Adipose tissue (tissue), 3 donors: Measurements from ENCODE around the gene FRMD4B. TPM values are rescaled to one million over a fixed set of nuclear protein-coding genes. Genes with fewer than 3 reads are reported as not detected.

Experiments
- H3K27ac ChIP-seq: one replicate; pipeline ENCODE4 v1.5.1; 2013; ENCODE audit warnings: low read depth, low read length
- WGBS, 3 donors: extraction: QIAGEN DNeasy Blood & Tissue Kit; methylation state at CpG; one replicate each; pipeline ENCODE4 v1.1.7; 2013; 5-methylcytosine and 5-hydroxymethylcytosine counted together
- polyA plus RNA-seq, 3 donors: library from polyadenylated mRNA; stranded (reverse); fragments of 200-250 nt; gene quantifications; one replicate each; pipeline ENCODE4 v1.2.3, GENCODE V29; 2013
- donor health status: healthy with polysubstance abuse.
- donor health status: Bipolar disorder and iron deficiency.
- donor health status: healthy.

The FRMD4B gene
- 1 to 10 TPM; 4.0 to 8.1 (median 6.2) TPM for polyA plus RNA-seq

DNA sequence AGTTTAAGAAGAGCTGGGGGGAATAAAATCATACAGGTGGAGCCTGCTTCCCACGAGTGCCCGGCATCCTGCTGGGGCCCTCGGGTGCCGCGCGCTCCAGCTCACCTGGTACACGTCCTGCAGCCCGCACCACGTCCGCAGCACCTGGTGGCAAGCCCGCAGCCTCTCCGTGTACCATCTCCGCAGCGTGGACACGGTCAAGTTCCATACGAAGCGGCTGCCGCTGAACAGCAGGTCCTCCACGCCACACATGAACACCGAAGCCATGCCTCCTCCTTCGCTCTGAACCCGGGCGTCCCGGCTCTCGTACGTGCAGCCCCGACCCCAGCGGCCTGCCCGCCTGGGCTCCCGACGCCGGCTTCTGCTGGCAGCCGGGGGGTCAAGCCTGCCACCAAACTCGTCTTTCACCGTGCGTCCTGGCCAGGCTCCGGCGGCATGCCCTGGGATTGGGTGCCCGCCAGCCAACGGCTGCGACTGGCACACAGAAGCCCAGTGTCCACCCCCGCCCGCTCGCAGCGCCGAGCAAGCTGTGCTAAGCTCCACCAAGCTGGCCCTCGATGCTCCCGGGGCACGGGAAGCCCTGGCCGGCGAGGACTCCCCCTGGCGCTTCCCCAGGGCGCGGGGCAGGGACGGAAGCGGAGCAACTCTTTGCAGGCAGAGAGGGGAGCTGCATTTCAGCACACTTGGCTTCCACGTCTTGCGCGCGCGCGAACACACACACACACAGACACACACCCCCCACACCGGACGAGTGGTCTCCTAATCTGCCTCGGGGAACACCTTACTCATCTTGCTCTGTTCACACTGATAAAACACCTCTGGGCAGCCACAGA, at the start of gene FRMD4B:
Gene FRMD4B (minus strand): TSS at position 366 of the 833 bp plus-strand sequence. CDS start 99 bp downstream, at position 267.
- H3K27ac ChIP-seq: no peak within 1 kb of the TSS
- 1 to 3% (median 2%) methylated on average over 51 to 65 of the region's 65 CpGs for WGBS, 3 donors

- WGBS, 3 donors: 54 to 68% (median 58%) methylated on average over 4 of the region's 4 CpGs
- no peak overlapping the region for H3K27ac ChIP-seq
Measured at GRCh38 chr3:69433969-69434325, 48.1 kb upstream of the FRMD4B start.

- H3K27ac ChIP-seq: no peak overlapping the region
- WGBS, 3 donors: 75 to 90% (median 81%) methylated on average over 6 of the region's 6 CpGs
Measured at GRCh38 chr3:69433121-69433968, 47.5 kb upstream of the FRMD4B start.

DNA sequence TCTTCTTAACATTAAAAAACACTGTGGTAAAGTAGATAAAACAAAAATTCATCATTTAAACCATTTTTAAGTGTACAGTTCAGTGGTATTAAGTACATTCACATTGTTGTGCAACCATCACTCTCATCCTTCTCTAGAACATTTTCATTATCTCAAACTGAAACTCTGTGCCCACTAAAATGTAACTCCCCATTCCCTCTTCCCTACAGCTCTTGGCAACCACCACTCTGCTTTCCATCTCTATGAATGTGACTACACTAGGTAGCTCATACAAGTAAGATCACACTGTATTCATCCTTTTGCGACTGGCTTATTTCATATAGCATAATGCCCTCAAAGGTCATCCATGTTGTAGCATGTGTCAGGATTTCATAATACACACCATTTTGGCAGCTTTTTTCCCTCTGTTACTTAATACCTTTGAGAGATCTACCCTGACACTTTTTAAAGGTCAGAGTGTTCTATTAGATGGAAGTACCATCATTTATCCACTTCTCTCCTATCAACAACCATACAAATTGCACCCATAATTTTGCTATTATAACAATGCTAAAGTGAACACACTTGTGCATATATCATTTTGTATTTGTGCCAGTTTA, 42.9 kb upstream of the FRMD4B start:
- WGBS, 3 donors: 76 to 90% (median 80%) methylated on average over 1 of the region's 1 CpG

DNA sequence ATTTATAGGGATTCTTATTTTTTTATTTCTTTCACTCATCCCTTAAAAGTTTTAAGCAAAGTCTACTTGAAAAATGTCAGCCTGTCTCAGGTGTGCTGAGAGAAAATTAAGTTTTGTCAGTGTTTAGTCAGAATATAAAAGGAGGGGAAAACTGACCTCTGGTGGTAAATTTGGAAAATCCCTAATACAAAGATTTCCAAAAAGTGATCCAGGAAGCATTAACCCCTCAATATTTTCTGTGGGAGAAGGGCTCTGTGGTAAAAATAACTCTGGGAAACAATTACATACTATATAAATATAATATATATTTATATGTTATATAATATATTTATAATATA, 41.0 kb upstream of the FRMD4B start:
- H3K27ac ChIP-seq: no peak overlapping the region

More for the DNA sequence above, 42.9 kb upstream of the FRMD4B start:
- no peak overlapping the region for H3K27ac ChIP-seq

DNA sequence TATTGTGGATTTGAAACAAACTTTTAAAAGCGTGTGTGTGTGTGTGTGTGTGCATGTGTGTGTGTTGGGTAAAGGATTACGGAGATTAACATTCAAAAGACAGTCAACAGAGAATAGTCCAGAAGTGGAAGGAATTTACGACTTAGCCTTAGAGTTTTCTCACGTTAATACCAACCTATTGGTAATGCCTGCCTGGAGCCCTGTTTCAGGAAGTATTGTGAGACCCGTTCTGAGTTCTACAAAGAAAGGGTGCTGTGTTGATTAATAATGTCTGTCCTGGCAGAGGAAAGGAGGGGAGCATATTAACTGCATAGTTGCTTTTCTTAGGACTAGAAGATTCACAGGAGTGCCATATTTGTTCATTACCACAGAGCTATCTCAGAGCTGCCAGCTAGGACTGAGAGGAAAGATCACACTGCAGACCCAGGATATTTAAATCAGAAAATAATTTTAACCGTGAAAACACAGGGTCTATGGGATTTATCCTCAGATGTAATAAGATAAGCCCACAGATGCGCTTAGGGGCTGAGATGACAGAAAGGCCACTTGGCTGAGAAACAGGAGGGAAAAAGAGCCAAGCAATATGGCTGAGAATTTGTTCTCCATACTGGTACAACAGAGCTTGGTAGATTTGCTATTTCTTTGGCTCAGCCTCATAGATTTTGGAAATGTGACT, 40.5 kb upstream of the FRMD4B start:
- WGBS, 3 donors: 63 to 74% (median 70%) methylated on average over 7 of the region's 7 CpGs
- H3K27ac ChIP-seq: no peak overlapping the region

DNA sequence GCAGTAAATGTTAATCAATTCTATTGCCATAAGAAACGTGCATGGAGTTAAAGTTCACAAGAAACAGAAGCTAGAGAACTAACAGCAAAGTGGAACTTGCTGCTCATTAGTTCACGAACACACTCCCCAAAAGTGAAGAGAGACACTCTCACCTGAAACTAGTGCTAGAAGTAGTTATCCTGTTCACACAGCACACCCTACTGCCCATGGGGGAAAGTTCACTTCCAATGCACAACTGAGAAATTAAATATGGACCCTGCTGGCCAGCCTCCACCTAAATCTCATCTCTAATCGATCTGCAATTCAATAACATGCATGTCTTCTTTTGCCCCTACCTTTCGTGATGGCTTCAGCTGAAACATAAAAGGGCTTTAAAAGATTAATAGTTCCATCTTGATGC, 39.4 kb upstream of the FRMD4B start:
- 52 to 58% (median 54%) methylated on average over 4 of the region's 4 CpGs for WGBS, 3 donors

DNA sequence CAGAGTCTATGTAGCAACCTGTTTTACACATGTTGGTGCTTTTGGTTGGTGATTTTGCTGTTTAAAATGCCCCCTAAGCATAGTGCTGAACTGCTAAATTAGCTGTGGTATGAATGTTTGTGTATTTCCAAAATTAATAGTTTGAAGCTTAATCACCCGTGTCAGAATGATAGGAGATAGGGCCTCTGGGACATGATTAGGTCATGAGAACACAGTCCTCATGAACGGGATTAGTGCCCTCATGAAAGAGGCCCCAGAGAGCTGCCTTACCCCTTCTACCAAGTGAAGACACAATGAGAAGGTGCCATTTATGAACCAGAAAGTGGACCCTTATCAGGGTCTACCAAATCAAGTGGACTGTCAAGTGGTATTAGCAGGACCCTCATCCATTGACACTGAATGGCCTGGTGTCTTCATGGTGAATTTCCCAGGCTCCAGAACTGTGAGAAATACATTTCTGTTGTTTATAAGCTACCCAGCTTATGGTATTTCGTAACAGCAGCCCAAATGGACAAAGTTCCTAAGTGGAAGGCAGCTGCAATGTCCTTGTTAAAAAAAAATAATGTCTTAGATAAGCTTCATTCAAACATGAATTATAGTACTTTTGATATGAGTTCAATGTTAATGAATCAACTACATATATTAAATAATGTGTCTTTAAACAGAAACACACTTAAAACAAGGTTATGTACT, 37.7 kb upstream of the FRMD4B start:
- no peak overlapping the region for H3K27ac ChIP-seq
- WGBS, 3 donors: 75 to 79% (median 77%) methylated on average over 3 of the region's 3 CpGs

More for the DNA sequence above, 39.4 kb upstream of the FRMD4B start:
- H3K27ac ChIP-seq: no peak overlapping the region

GRCh38 chr3:69422751-69423150, 36.9 kb upstream of the FRMD4B start:
- WGBS, 3 donors: 91 to 98% (median 97%) methylated on average over 1 of the region's 1 CpG
- no peak overlapping the region for H3K27ac ChIP-seq

GRCh38 chr3:69420781-69421520, 35.1 kb upstream of the FRMD4B start:
- 55 to 75% (median 63%) methylated on average over 5 of the region's 5 CpGs for WGBS, 3 donors
- no peak overlapping the region for H3K27ac ChIP-seq

DNA sequence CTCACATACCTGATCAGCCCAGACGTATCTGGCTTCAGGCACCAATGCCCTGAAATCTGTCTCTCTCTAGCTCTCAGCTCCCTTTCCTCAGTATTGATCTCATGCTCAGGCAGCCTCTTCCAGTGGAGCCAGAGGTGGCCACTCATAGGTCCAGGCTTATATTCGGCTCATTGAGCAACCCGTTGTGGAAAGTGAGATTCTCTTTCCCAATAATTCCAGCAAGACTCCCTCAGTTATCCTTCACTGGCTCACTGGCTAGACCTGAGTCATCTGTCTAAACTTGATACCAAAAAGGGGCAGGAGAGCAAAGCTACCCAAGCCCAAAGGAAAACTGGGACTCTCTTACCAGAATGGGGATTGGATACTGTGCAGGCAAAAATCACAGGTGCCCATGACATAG, 33.4 kb upstream of the FRMD4B start:
- WGBS, 3 donors: 80 to 93% (median 87%) methylated on average over 3 of the region's 3 CpGs
- H3K27ac ChIP-seq: no peak overlapping the region

GRCh38 chr3:69417541-69418078, 31.7 kb upstream of the FRMD4B start:
- no peak overlapping the region for H3K27ac ChIP-seq
- WGBS, 3 donors: 90 to 98% (median 96%) methylated on average over 5 of the region's 5 CpGs

DNA sequence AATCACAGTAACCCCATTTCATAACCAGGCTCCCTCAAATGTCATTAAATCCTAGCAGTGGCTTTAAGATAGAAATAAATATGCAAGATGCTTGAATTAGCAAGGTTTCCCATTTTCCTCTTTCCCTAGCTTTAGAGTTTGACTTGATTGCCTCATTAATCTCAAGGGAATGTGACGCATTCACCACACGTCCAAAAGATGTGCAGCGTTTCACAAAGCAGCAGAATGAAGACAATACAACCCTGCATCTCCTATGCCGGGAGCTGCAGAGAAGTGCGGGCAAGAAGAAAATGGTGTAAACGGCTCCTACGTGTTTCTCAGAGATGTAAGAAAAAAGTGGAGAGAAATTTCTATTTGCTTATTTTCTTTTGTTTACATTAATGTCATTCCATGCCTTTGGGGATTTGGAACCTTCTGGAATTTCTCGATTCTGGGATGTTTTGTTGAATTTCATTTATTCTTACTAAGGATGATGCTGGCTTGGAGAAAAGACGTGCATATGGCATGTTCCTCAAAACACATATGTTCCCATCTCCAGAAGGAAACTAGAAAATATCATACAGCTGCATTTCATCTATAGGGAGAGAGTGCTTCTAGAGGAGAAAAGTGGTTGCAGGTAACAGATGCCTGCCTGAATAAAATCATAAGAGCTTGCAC, 27.8 kb upstream of the FRMD4B start:
- WGBS, 3 donors: 39 to 54% (median 44%) methylated on average over 9 of the region's 9 CpGs
- H3K27ac ChIP-seq: no peak overlapping the region

DNA sequence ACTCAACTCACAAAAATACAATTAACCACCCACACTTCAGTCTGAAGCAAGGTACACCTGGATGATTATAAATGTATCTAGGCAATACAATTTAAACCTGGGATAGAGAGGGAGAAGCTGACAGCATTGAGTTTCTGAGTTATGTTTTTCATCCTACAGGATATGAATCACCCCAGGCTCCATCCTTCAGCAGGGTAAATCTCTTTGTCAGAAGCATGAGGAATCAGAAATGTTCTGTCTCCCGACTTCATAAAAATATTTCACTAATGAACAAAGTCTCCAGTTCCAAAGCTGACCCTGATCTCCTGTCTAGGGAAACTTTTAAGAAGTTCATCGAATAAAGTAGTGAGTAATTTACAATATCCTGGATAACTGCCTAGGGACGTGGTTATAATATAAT, 25.5 kb upstream of the FRMD4B start:
- WGBS, 3 donors: 45 to 63% (median 63%) methylated on average over 3 of the region's 3 CpGs
- no peak overlapping the region for H3K27ac ChIP-seq

DNA sequence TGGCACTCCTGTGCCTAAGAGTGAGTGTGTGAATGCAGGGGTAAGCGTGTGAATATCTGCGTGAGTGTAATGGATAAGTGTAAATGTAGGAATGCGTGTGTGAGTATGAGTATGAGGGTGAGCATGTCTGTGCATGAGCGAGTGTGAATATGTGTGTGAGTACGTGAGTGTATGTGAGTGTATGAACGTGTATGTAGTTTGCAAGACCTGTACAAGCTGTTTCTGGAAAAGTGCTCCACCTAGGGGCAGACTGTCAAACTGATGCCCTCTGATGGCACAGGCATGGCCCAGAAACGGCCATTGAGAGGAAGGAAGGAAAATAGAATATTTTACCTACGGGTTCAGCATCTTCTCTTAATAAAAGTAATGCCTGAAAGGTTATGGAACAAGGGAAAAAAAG, 24.4 kb upstream of the FRMD4B start:
- no peak overlapping the region for H3K27ac ChIP-seq
- WGBS, 3 donors: 23 to 25% (median 24%) methylated on average over 8 of the region's 8 CpGs

- 64 to 73% (median 70%) methylated on average over 1 of the region's 1 CpG for WGBS, 3 donors
- H3K27ac ChIP-seq: no peak overlapping the region
Measured at GRCh38 chr3:69409831-69410230, 23.9 kb upstream of the FRMD4B start.

DNA sequence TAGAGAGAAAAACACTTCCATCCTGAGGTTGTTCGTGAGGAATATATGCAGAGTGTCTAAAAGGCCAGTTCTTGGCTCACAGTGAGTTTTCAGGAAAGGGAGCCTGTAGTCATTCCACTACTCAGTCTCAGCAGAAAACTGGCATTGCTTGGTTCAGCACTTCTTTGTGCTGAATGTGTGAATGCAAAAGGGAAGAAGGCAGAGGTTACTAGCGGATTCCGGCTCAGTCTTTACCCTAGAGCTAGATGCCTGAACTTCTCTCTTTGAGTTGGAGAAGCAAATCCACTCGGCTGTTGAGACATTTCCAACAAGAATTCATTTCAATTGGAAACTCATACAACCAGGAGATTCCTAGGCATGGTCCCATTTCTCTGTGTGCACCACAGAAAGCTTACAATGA, 23.1 kb upstream of the FRMD4B start:
- WGBS, 3 donors: 68 to 71% (median 68%) methylated on average over 4 of the region's 4 CpGs
- H3K27ac ChIP-seq: no peak overlapping the region
